Mucosa of descending colon (tissue), 3 donors: Measurements from ENCODE around the gene CHAC1. TPM values are rescaled to one million over a fixed set of nuclear protein-coding genes. Genes with fewer than 3 reads are reported as not detected.

Experiments
- ATAC-seq: fragments of 200-7000 bp; cut with Tn5 transposase; one replicate; pipeline ENCODE4 v1.9.1; 2020; ENCODE audit warnings: mild to moderate bottlenecking, moderate library complexity
- DNase-seq, 3 donors: peaks; one replicate each; pipeline ENCODE4 v3.0.0-alpha.2; 2020
- H3K36me3 ChIP-seq: fragments of 200-600 bp; one replicate; pipeline ENCODE4 v1.8.0; 2021; ENCODE audit warnings: low read depth, mild to moderate bottlenecking
- H3K4me1 ChIP-seq: fragments of 200-600 bp; one replicate; pipeline ENCODE4 v1.8.0; 2021; ENCODE audit warnings: low read depth, mild to moderate bottlenecking
- H3K4me3 ChIP-seq: fragments of 200-600 bp; one replicate; pipeline ENCODE4 v1.8.0; 2021; ENCODE audit warnings: mild to moderate bottlenecking
- H3K9me3 ChIP-seq: fragments of 200-600 bp; one replicate; pipeline ENCODE4 v1.8.0; 2021; ENCODE audit warnings: mild to moderate bottlenecking
- CTCF ChIP-seq: fragments of 200-600 bp; IDR thresholded peaks from one replicate; pipeline ENCODE4 v1.8.0; 2022; ENCODE audit warnings: antibody characterized with exemption, mild to moderate bottlenecking
- intact Hi-C, 2 donors: fragments of 100-400 bp; cut with DNase I in 1 of 2; cut with micrococcal nuclease in 1 of 2; formaldehyde crosslinking; loops; one replicate each; pipeline versions ENCODE4 v1.11.0 to v1.11.1; 2022; cut with DNase I, micrococcal nuclease
- total RNA-seq, 3 donors: library from RNA; stranded (reverse); fragmentation: NEBNext Ultra II Directional in 2 of 3; extraction: Animal tissue kit (Norgen Biotek cat#: 25700) in 2 of 3; gene quantifications; one replicate each; pipeline versions ENCODE4 v1.2.1 to v1.2.4, GENCODE V29; 2021 to 2023
- donor health status: DM: no; HTN: no; CAD: no; lungs with moderate emphysema.
- donor health status: DM: no; HTN: no; CAD: no.
- donor health status: DM: no; HTN: yes; CAD: no.

Gene CHAC1
- total RNA-seq, 3 donors from 2014 or later = 0.69 to 3.1 (median 2.6) TPM

- intact Hi-C loops = no loop called here
- TF ChIP-seq CTCF = no peak
- Histone ChIP-seq H3K36me3 (no peaks in the 10 kb centered on the region), H3K9me3 (no peaks in the 10 kb centered on the region), H3K4me1 (peaks cover 4% of the 10 kb centered on the region), H3K4me3 (no peak overlapping the region)
- ATAC-seq (no peak), DNase-seq (no peak)
These were observed 9.9 kb downstream of the CHAC1 start for GRCh38 chr15:40963201-40963600.

GRCh38 chr15:40964006-40964405, 10.7 kb downstream of the CHAC1 start:
- Histone ChIP-seq H3K4me3 (no peak overlapping the region), H3K9me3 (no peaks in the 10 kb centered on the region), H3K36me3 (no peaks in the 10 kb centered on the region), H3K4me1 (peaks cover 4% of the 10 kb centered on the region)
- no peak for TF ChIP-seq CTCF
- DNase-seq (no peak), ATAC-seq (no peak)
- intact Hi-C loops = no loop called here

- H3K36me3 ChIP-seq = no peaks in the 10 kb centered on the region
- ATAC-seq (no peak), DNase-seq (no peak)
- TF ChIP-seq CTCF = no peak
- H3K4me3 ChIP-seq = no peak overlapping the region
- no peaks in the 10 kb centered on the region for H3K9me3 ChIP-seq
- intact Hi-C loops = no loop called here
- peaks cover 4% of the 10 kb centered on the region for H3K4me1 ChIP-seq
These were observed 11.4 kb downstream of the CHAC1 start for GRCh38 chr15:40964634-40965033.

GRCh38 chr15:40968290-40969085, 15.2 kb downstream of the CHAC1 start:
- no peak for TF ChIP-seq CTCF
- ATAC-seq = no peak
- Histone ChIP-seq H3K4me3 (no peak overlapping the region), H3K36me3 (no peaks in the 10 kb centered on the region), H3K9me3 (no peaks in the 10 kb centered on the region), H3K4me1 (peaks cover 4% of the 10 kb centered on the region)
- intact Hi-C loops = no loop called here
- DNase-seq = no peak

GRCh38 chr15:40969363-40969762, 16.1 kb downstream of the CHAC1 start:
- Histone ChIP-seq H3K9me3 (no peaks in the 10 kb centered on the region), H3K4me3 (no peak overlapping the region), H3K36me3 (no peaks in the 10 kb centered on the region), H3K4me1 (peaks cover 4% of the 10 kb centered on the region)
- DNase-seq = no peak
- intact Hi-C loops = no loop called here
- peak; percentile 29 for ATAC-seq
- TF ChIP-seq CTCF = no peak

GRCh38 chr15:40974879-40975278, 21.6 kb downstream of the CHAC1 start:
- intact Hi-C loops = no loop called here
- Histone ChIP-seq H3K9me3 (no peaks in the 10 kb centered on the region), H3K4me3 (no peak overlapping the region), H3K4me1 (no peaks in the 10 kb centered on the region), H3K36me3 (peaks cover 6% of the 10 kb centered on the region)
- no peak for DNase-seq
- no peak for ATAC-seq
- no peak for TF ChIP-seq CTCF
